Omental fat pad (tissue), 4 donors: Measurements from ENCODE around the gene TSHB. TPM values are rescaled to one million over a fixed set of nuclear protein-coding genes. Genes with fewer than 3 reads are reported as not detected.
"Not testable (repeated sequence)": the region's sequence is repeated elsewhere in the genome, so short reads cannot be mapped to it uniquely, and the experiment has no call there.

Source experiments
- ATAC-seq: fragments of 150-250 bp; one replicate; pipeline ENCODE4 v1.9.1; 2016; ENCODE audit warnings: mild to moderate bottlenecking, moderate library complexity; ENCODE audit not compliant: low FRiP score
- DNase-seq: peaks from one replicate; pipeline ENCODE4 v3.0.0-alpha.2; 2019; ENCODE audit warnings: low spot score
- total RNA-seq, 4 donors: library from RNA; depleted of rRNA; stranded (reverse); fragments of >200 nt; gene quantifications; one replicate each; pipeline ENCODE4 v1.1.0, GENCODE V29; 2016
- TF ChIP-seq, protein P1 (sequence below), 3 donors: fragments of 450-650 bp; IDR thresholded peaks; one replicate each; pipeline ENCODE4 v1.5.1; 2016 to 2017; ENCODE audit warnings: antibody characterized with exemption in 3 of 3, mild to moderate bottlenecking in 3 of 3, moderate library complexity in 2 of 3

TSHB gene
- total RNA-seq, 4 donors from 2014 or later: not detected

DNA sequence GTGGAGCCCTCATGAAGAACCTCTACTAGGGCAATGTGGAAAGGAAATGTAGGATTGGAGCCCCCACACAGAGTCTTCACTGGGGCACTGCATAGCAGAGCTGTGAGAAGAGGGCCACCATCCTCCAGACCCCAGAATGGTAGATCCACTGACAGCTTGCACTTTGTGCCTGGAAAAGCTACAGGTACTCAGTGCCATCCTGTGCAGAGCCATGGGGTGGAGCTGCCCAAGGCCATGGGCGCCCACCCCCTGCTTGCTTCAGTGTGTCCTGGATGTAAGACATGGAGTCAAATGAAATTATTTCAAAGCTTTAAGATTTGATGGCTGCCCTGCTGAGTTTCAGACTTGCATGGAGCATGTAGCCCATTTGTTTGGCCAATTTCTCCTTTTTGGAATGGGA, 17.2 kb upstream of the TSHB start:
- DNase-seq: no peak

DNA sequence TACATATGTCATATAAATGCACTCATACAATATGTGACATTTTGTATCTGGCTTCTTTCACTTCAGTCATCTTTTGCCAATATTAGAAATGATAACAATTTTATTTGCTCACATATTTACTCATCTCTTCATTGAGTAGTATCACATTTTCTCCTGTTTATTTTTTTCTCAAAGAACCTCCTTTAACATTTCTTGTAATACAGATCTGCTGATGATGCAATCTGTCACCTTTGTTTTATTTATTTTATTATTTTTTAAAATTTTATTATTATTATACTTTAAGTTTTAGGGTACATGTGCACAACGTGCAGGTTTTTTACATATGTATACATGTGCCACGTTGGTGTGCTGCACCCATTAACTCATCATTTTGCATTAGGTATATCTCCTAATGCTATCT, 15.8 kb upstream of the TSHB start:
- DNase-seq (no peak), ATAC-seq (no peak)
- TF ChIP-seq, protein P1, sequence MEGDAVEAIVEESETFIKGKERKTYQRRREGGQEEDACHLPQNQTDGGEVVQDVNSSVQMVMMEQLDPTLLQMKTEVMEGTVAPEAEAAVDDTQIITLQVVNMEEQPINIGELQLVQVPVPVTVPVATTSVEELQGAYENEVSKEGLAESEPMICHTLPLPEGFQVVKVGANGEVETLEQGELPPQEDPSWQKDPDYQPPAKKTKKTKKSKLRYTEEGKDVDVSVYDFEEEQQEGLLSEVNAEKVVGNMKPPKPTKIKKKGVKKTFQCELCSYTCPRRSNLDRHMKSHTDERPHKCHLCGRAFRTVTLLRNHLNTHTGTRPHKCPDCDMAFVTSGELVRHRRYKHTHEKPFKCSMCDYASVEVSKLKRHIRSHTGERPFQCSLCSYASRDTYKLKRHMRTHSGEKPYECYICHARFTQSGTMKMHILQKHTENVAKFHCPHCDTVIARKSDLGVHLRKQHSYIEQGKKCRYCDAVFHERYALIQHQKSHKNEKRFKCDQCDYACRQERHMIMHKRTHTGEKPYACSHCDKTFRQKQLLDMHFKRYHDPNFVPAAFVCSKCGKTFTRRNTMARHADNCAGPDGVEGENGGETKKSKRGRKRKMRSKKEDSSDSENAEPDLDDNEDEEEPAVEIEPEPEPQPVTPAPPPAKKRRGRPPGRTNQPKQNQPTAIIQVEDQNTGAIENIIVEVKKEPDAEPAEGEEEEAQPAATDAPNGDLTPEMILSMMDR (IDR thresholded peaks at IDR 0.05): no peak

More for the DNA sequence above, 17.2 kb upstream of the TSHB start:
- ATAC-seq: no peak
- TF ChIP-seq, protein P1 (IDR thresholded peaks at IDR 0.05): no peak

DNA sequence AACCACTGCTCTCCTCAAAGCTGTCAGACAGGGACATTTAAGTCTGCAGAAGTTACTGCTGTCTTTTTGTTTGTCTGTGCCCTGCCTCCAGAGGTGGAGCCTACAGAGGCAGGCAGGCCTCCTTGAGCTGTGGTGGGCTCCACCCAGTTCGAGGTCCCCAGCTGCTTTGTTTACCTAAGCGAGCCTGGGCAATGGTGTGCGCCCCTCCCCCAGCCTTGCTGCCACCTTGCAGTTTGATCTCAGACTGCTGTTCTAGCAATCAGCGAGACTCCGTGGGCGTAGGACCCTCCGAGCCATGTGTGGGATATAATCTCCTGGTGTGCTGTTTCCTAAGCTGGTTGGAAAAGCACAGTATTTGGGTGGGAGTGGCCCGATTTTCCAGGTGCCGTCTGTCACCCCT, 10.1 kb upstream of the TSHB start:
- not testable (repeated sequence) for DNase-seq, ATAC-seq

DNA sequence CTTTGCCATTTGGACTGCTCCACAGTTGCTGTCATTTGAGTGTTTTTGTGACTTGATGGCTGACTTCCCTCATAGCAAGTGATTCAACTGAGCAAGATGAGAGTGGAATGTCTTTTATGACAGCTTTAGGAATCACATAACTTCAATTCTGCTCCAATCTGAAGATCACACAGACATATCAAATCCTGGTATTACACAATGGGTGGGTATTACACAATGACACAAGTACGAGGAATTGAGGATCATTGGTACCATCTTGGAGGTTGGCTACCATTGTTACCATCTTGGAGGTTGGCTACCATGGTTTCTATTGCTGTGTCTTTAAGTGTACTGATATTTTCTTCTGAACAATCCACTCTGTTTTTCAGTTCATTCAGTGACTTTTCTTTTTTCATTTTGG, 8.5 kb upstream of the TSHB start:
- ATAC-seq: no peak
- TF ChIP-seq, protein P1 (IDR thresholded peaks at IDR 0.05): no peak
- DNase-seq: no peak

DNA sequence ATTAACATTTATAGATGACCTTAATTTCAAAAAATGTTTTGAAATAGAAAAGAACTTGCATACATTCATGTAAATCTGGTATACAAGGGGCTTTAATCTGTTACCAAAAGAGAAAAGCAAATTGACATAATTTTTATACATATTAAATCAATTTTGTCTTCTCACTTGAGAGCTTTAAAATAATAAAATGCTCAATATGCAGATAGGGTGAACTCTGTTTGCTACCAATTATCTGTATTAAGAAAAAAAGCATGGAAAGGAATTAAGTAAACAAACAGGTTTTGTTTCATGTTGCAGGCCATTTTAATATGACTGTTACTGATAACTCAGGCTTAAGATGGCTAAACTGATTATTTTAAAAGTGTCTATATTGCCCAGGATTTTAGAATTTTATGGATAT, 6.0 kb upstream of the TSHB start:
- TF ChIP-seq, protein P1 (IDR thresholded peaks at IDR 0.05): no peak
- no peak for ATAC-seq
- DNase-seq: no peak

DNA sequence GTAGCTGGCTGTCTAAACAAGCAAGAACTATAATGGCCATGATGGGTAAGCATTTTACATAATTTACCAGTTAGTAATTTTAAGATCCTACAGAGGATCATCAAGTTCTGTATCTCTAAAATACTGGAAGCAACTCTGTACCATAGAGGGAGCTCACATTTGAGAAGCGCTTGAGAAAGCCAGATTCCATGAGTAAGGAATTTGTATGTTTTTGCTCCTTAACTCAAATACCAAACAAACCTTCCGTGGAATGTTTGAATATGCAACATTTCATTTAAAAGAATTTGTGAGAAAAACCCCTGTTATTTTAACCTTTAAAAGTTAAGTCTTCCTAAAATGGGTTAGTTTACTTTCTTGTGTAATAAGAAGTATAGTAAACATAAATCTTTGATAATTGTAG, 2.0 kb downstream of the TSHB start:
- TF ChIP-seq, protein P1 (IDR thresholded peaks at IDR 0.05): no peak
- DNase-seq: no peak

DNA sequence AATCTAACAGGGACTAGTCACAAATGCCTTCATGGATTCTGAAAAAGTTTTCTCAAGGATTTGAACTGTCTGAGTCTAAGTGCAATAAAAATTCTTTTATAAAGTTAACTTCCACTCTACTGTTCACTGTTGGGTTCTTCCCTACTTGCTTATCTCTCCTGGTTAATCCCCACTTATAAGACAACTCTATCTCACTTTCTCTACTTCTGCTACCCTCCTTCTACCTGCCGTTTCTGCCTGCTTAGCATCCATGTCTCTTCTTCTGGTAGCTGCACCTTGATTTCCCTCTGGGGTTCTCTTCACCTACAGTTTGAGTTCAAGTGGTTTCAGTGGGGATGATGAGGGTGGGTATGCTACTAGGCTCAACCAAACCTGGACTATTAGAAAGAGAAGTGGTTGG, 6.0 kb downstream of the TSHB start:
- no peak for ATAC-seq
- DNase-seq: no peak
- TF ChIP-seq, protein P1 (IDR thresholded peaks at IDR 0.05): no peak

More for the DNA sequence above, 2.0 kb downstream of the TSHB start:
- ATAC-seq: no peak
